ENCODE data around the gene EIF2B4. TPM values are rescaled to one million over a fixed set of nuclear protein-coding genes. Genes with fewer than 3 reads are reported as not detected.

The EIF2B4 gene
- total and polyA plus RNA-seq, 2 of the 13 experiments (the other 11 are each of a cell fraction or from before 2014, with no cell fraction given), result 91.5 to 96.4 TPM

- TF ChIP-seq ZNF280D (CRISPR knock-in tag; IDR thresholded peaks at IDR 0.05) (0 out of 2 replicates have a peak, but pooled peaks have one; percentile 6), NFIC (IDR thresholded peaks at IDR 0.05; ENCODE audit: low read length) (peak; percentile 53; the same call in 1 of the 2 replicates), ZNF878 (CRISPR knock-in tag; IDR thresholded peaks at IDR 0.05) (0 out of 2 replicates have a peak, but pooled peaks have one; percentile 44), TBX2 (CRISPR knock-in tag; IDR thresholded peaks at IDR 0.05; ENCODE audit: borderline replicate concordance) (no peak), ESRRA (CRISPR knock-in tag; IDR thresholded peaks at IDR 0.05; ENCODE audit: low read depth) (0 out of 2 replicates have a peak, but pooled peaks have one; percentile 16), ZNF780A (CRISPR knock-in tag; IDR thresholded peaks at IDR 0.05) (0 out of 2 replicates have a peak, but pooled peaks have one; percentile 11), ZNF3 (CRISPR knock-in tag; IDR thresholded peaks at IDR 0.05) (0 out of 2 replicates have a peak, but pooled peaks have one; percentile 60), HOXA9 (CRISPR knock-in tag; IDR thresholded peaks at IDR 0.05; ENCODE audit: borderline replicate concordance) (no peak), POLR2A (IDR thresholded peaks at IDR 0.05; ENCODE audit: insufficient read depth in 1 of 2, low read depth in 2 of 2, low read length in 2 of 2) (peak in 1 of 2 experiments; percentile 37; a peak in 1 of 4 replicates), ZSCAN12 (CRISPR knock-in tag; IDR thresholded peaks at IDR 0.05) (no peak), HNRNPK (IDR thresholded peaks at IDR 0.05; ENCODE audit: low read depth, low read length, poor library complexity, severe bottlenecking) (no peak), SRSF9 (IDR thresholded peaks at IDR 0.05; ENCODE audit: borderline replicate concordance, insufficient read depth, low read depth, low read length, poor library complexity, severe bottlenecking) (no peak), RFXANK (CRISPR knock-in tag; IDR thresholded peaks at IDR 0.05) (0 out of 2 replicates have a peak, but pooled peaks have one; percentile 5), ZNF331 (CRISPR knock-in tag; IDR thresholded peaks at IDR 0.05) (no peak), PRDM15 (CRISPR knock-in tag; IDR thresholded peaks at IDR 0.05) (no peak), RARA (CRISPR knock-in tag; IDR thresholded peaks at IDR 0.05) (0 out of 2 replicates have a peak, but pooled peaks have one; percentile 1)
- TF ChIP-seq, protein P1, sequence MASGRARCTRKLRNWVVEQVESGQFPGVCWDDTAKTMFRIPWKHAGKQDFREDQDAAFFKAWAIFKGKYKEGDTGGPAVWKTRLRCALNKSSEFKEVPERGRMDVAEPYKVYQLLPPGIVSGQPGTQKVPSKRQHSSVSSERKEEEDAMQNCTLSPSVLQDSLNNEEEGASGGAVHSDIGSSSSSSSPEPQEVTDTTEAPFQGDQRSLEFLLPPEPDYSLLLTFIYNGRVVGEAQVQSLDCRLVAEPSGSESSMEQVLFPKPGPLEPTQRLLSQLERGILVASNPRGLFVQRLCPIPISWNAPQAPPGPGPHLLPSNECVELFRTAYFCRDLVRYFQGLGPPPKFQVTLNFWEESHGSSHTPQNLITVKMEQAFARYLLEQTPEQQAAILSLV (CRISPR knock-in tag; IDR thresholded peaks at IDR 0.05; ENCODE audit: borderline replicate concordance), result no peak
These were observed 46.4 kb downstream of the EIF2B4 start (continued) for GRCh38 chr2:27323596-27324285.
